Stimulated activated CD4-positive, alpha-beta T cell treated with anti-CD3 and anti-CD28 coated beads, Interleukin-2, amount 100 ng/mL, for 48 hours (primary cell): ENCODE data around the gene HDAC3.
A peak's percentile ranks its signal among the peaks of the same experiment; 100 is the strongest.

Experiments used
- DNase-seq, 2 donors: peaks; one replicate each; pipeline ENCODE4 v3.0.0-alpha.2; 2020

The HDAC3 gene

GRCh38 chr5:141657937-141658545 lies 21.4 kb upstream of the HDAC3 start:
- DNase-seq = no peak

GRCh38 chr5:141657404-141657803 lies 20.8 kb upstream of the HDAC3 start:
- no peak for DNase-seq

- DNase-seq = no peak
Observed at GRCh38 chr5:141656396-141656795, 19.7 kb upstream of the HDAC3 start.

- DNase-seq = no peak
Observed at GRCh38 chr5:141655020-141655419, 18.4 kb upstream of the HDAC3 start.

GRCh38 chr5:141654298-141654697 lies 17.6 kb upstream of the HDAC3 start:
- no peak for DNase-seq

- no peak for DNase-seq
Observed at GRCh38 chr5:141651728-141652105, 15.1 kb upstream of the HDAC3 start.

GRCh38 chr5:141650851-141651727 lies 14.4 kb upstream of the HDAC3 start, which contains the start of gene FCHSD1:
Gene FCHSD1, minus strand, starts transcription at chr5:141651418. Its CDS starts 50 bp downstream, at chr5:141651368.
- peak; percentile 83 to 86 for DNase-seq

- DNase-seq = no peak
Observed at GRCh38 chr5:141649972-141650371, 13.3 kb upstream of the HDAC3 start.

- no peak for DNase-seq
Observed at GRCh38 chr5:141649056-141649688, 12.5 kb upstream of the HDAC3 start.

GRCh38 chr5:141647851-141648250 lies 11.2 kb upstream of the HDAC3 start:
- DNase-seq = no peak

GRCh38 chr5:141647242-141647641 lies 10.6 kb upstream of the HDAC3 start:
- no peak for DNase-seq

- no peak for DNase-seq
Observed at GRCh38 chr5:141646026-141646425, 9.4 kb upstream of the HDAC3 start.

GRCh38 chr5:141641634-141642267 lies 5.1 kb upstream of the HDAC3 start:
- DNase-seq = no peak

- DNase-seq = no peak
Observed at GRCh38 chr5:141640698-141641097, 4.0 kb upstream of the HDAC3 start.

- no peak for DNase-seq
Observed at GRCh38 chr5:141640051-141640415, 3.4 kb upstream of the HDAC3 start.

GRCh38 chr5:141639357-141640050 lies 2.9 kb upstream of the HDAC3 start:
- DNase-seq = no peak

- DNase-seq = no peak
Observed at GRCh38 chr5:141638771-141639170, 2.1 kb upstream of the HDAC3 start.

- peak; percentile 36 to 47 for DNase-seq
Observed at GRCh38 chr5:141637767-141638419, 1.2 kb upstream of the HDAC3 start.

GRCh38 chr5:141637123-141637766 lies 596 bp upstream of the HDAC3 start:
- peak; percentile 37 to 48 for DNase-seq

- DNase-seq = no peak
Observed at GRCh38 chr5:141636106-141636412, 590 bp downstream of the HDAC3 start.

GRCh38 chr5:141635646-141636045 lies 1.0 kb downstream of the HDAC3 start:
- DNase-seq = no peak

- DNase-seq = no peak
Observed at GRCh38 chr5:141634720-141635119, 1.9 kb downstream of the HDAC3 start.
